ENCODE measurements around the gene CCNI.

- TF ChIP-seq CTCF (IDR thresholded peaks at IDR 0.05; ENCODE audit: insufficient read depth, low read length) (no peak), GABPA (IDR thresholded peaks at IDR 0.05; ENCODE audit: low read depth) (no peak), POLR2AphosphoS5 (IDR thresholded peaks at IDR 0.05; ENCODE audit: low read depth) (no peak)
These were observed 54.1 kb downstream of the CCNI start for GRCh38 chr4:77021614-77022089.
